IMR-90 (cell line): ENCODE data around the gene PACC1. TPM values are rescaled to one million over a fixed set of nuclear protein-coding genes. Genes with fewer than 3 reads are reported as not detected.
"Not testable (repeated sequence)": the region's sequence is repeated elsewhere in the genome, so short reads cannot be mapped to it uniquely, and the experiment has no call there.

Experiments
- ATAC-seq: fragments of 200-7000 bp; cut with Tn5 transposase; 2 replicates; pipeline ENCODE4 v1.9.1; 2020; ENCODE audit warnings: low read depth, mild to moderate bottlenecking, moderate library complexity
- BruUV-seq: library from RNA; stranded (reverse); fragments of 400-500 nt; replicated peaks from 2 replicates; lab custom pipeline; 2021; lab: Mats Ljungman, UMichigan
- CTCF ChIA-PET: fragments of 300-600 bp; formaldehyde crosslinking; extraction: SDS; loops from one replicate; lab custom pipeline; 2021; ENCODE audit warnings: antibody characterized with exemption; lab: Yijun Ruan, JAX
- POLR2A ChIA-PET: fragments of 300-600 bp; sonication (Branson Sonifier 250); formaldehyde crosslinking; loops from one replicate; lab custom pipeline; 2022; ENCODE audit warnings: antibody characterized with exemption; ENCODE audit not compliant: unreplicated experiment; lab: Charles Lee
- DNase-seq: peaks from one replicate; pipeline ENCODE4 v3.0.0; 2013
- H2AFZ ChIP-seq: replicated peaks from 2 replicates; pipeline ENCODE3; 2013; ENCODE audit warnings: low read length, mild to moderate bottlenecking; ENCODE audit not compliant: poor library complexity
- H2AK5ac ChIP-seq: 2 replicates; pipeline ENCODE4 v1.6.1; 2013; ENCODE audit warnings: low read depth, low read length, inconsistent platforms
- H2AK9ac ChIP-seq: replicated peaks from 2 replicates; pipeline ENCODE3; 2013; ENCODE audit warnings: mild to moderate bottlenecking, low read depth, low read length, moderate library complexity; ENCODE audit not compliant: poor library complexity
- H2BK120ac ChIP-seq: 2 replicates; pipeline ENCODE4 v1.6.1; 2013; ENCODE audit warnings: low read depth, low read length, inconsistent platforms
- H2BK15ac ChIP-seq: 3 replicates; pipeline ENCODE4 v1.6.1; 2013; ENCODE audit warnings: low read depth, low read length, inconsistent platforms
- H2BK20ac ChIP-seq: 2 replicates; pipeline ENCODE4 v1.6.1; 2013; ENCODE audit warnings: low read depth, mild to moderate bottlenecking, inconsistent platforms, low read length, moderate library complexity
- H2BK5ac ChIP-seq: 2 replicates; pipeline ENCODE4 v1.6.1; 2013; ENCODE audit warnings: mild to moderate bottlenecking, low read depth, low read length, inconsistent platforms; ENCODE audit not compliant: poor library complexity, severe bottlenecking
- H3K14ac ChIP-seq: replicated peaks from 2 replicates; pipeline ENCODE4 v1.6.1; 2013; ENCODE audit warnings: low read depth, low read length, inconsistent platforms
- H3K18ac ChIP-seq: 2 replicates; pipeline ENCODE4 v1.6.1; 2013; ENCODE audit warnings: low read depth, low read length, control low read depth
- H3K23ac ChIP-seq: 2 replicates; pipeline ENCODE4 v1.6.1; 2013; ENCODE audit warnings: low read depth, low read length, inconsistent platforms
- H3K27ac ChIP-seq: 2 replicates; pipeline ENCODE4 v1.5.1; 2013; ENCODE audit warnings: mild to moderate bottlenecking, control low read depth, low read length; ENCODE audit not compliant: insufficient read depth
- H3K27me3 ChIP-seq: 2 replicates; pipeline ENCODE4 v1.6.1; 2013; ENCODE audit warnings: low read length; ENCODE audit not compliant: control insufficient read depth, insufficient read depth
- H3K36me3 ChIP-seq: 2 replicates; pipeline ENCODE4 v1.6.1; 2013; ENCODE audit warnings: low read length, mixed read lengths; ENCODE audit not compliant: control insufficient read depth, insufficient read depth
- H3K4ac ChIP-seq: 2 replicates; pipeline ENCODE4 v1.6.1; 2013; ENCODE audit warnings: low read depth, low read length, inconsistent platforms
- H3K4me1 ChIP-seq: 2 replicates; pipeline ENCODE4 v1.6.1; 2013; ENCODE audit warnings: low read length, mixed read lengths; ENCODE audit not compliant: control insufficient read depth, insufficient read depth
- H3K4me2 ChIP-seq: 2 replicates; pipeline ENCODE4 v1.6.1; 2013; ENCODE audit warnings: low read depth, mild to moderate bottlenecking, control low read depth, low read length, moderate library complexity
- H3K4me3 ChIP-seq: 2 replicates; pipeline ENCODE4 v1.5.1; 2013; ENCODE audit warnings: low read depth, mild to moderate bottlenecking, control low read depth, low read length, moderate library complexity; ENCODE audit not compliant: insufficient read depth
- H3K56ac ChIP-seq: 2 replicates; pipeline ENCODE4 v1.6.1; 2013; ENCODE audit warnings: low read length, inconsistent platforms; ENCODE audit not compliant: insufficient read depth; ENCODE audit errors: extremely low read depth
- H3K79me1 ChIP-seq, 2 experiments: 2 replicates each; pipeline ENCODE4 v1.6.1; 2013; ENCODE audit warnings: low read length in 2 of 2, inconsistent platforms in 1 of 2, low read depth in 1 of 2
- H3K9ac ChIP-seq: 2 replicates; pipeline ENCODE4 v1.6.1; 2013; ENCODE audit warnings: low read depth, low read length, control low read depth
- H3K9me1 ChIP-seq: 2 replicates; pipeline ENCODE4 v1.6.1; 2013; ENCODE audit warnings: low read length, inconsistent platforms; ENCODE audit not compliant: insufficient read depth
- H3K9me3 ChIP-seq: 2 replicates; pipeline ENCODE4 v1.6.1; 2013; ENCODE audit warnings: low read length; ENCODE audit not compliant: control insufficient read depth, insufficient read depth
- H4K20me1 ChIP-seq: 2 replicates; pipeline ENCODE4 v1.6.1; 2013; ENCODE audit warnings: low read length, inconsistent platforms; ENCODE audit not compliant: insufficient read depth
- H4K5ac ChIP-seq: 2 replicates; pipeline ENCODE4 v1.6.1; 2013; ENCODE audit warnings: mild to moderate bottlenecking, low read depth, low read length, control low read depth
- H4K8ac ChIP-seq, 2 experiments: 2 replicates each; pipeline ENCODE4 v1.6.1; 2013; ENCODE audit warnings: low read depth in 2 of 2, low read length in 2 of 2, control low read depth in 1 of 2, inconsistent platforms in 1 of 2
- H4K91ac ChIP-seq: 2 replicates; pipeline ENCODE4 v1.6.1; 2013; ENCODE audit warnings: low read depth, low read length, inconsistent platforms; ENCODE audit not compliant: insufficient read depth
- CTCF ChIP-seq: conservative IDR thresholded peaks from 2 replicates; pipeline ENCODE4 v1.5.1; 2012; ENCODE audit warnings: mild to moderate bottlenecking, low read depth, low read length, improper control_type of control experiment
- ELK1 ChIP-seq: fragments of 150-350 bp; IDR thresholded peaks from 2 replicates; pipeline ENCODE4 v1.6.1; 2016; ENCODE audit warnings: low read depth, mild to moderate bottlenecking, low read length, moderate library complexity, borderline replicate concordance
- FOS ChIP-seq: fragments of 150-350 bp; IDR thresholded peaks from 2 replicates; pipeline ENCODE4 v1.6.1; 2016; ENCODE audit warnings: low read depth, low read length
- MXI1 ChIP-seq: IDR thresholded peaks from 2 replicates; pipeline ENCODE4 v1.6.1; 2012; ENCODE audit warnings: low read depth, mild to moderate bottlenecking, low read length, moderate library complexity, borderline replicate concordance
- WGBS, 2 experiments: methylation state at CpG; one replicate each; pipeline versions ENCODE4 v1.1.5 to v1.1.7; 2013; ENCODE audit warnings: missing lambda C conversion rate in 2 of 2; ENCODE audit not compliant: insufficient read length in 1 of 2; ENCODE audit errors: extremely low coverage in 2 of 2; 5-methylcytosine and 5-hydroxymethylcytosine counted together
- dilution Hi-C: fragments of 300-500 bp; cut with HindIII; formaldehyde crosslinking; loops from one replicate; pipeline ENCODE4 v1.14.3; 2018; ENCODE audit warnings: low sequenced_read_pairs; ENCODE audit not compliant: unreplicated experiment
- in situ Hi-C: fragments of 300-500 bp; cut with MboI; formaldehyde crosslinking; loops from 3 replicates; pipeline ENCODE4 v1.14.3; 2019; ENCODE audit warnings: low sequenced_read_pairs, inconsistent platforms, mixed read lengths
- intact Hi-C: fragments of 100-400 bp; cut with micrococcal nuclease; formaldehyde crosslinking; loops from 2 replicates; pipeline ENCODE4 v1.10.0; 2022
- polyA plus RNA-seq, 3 experiments: library from polyadenylated mRNA; depleted of rRNA; stranded (reverse); fragments of >200 nt; gene quantifications; 2 replicates each; pipeline ENCODE4 v1.2.3, GENCODE V29; 2012; ENCODE audit warnings: low replicate concordance in 1 of 3
- total RNA-seq: library from RNA; depleted of rRNA; stranded (reverse); fragments of >200 nt; gene quantifications from 2 replicates; pipeline ENCODE4 v1.2.3, GENCODE V29; 2012

PACC1 gene
- total and polyA plus RNA-seq, 2 of the 4 experiments (the other 2 are of a cell fraction): 8.6 to 13.4 TPM

GRCh38 chr1:212323066-212323465, 91.6 kb downstream of the PACC1 start:
- POLR2A ChIA-PET: no interaction called here
- Histone ChIP-seq H3K9me1 (no peaks in the 10 kb centered on the region), H3K4me3 (no peak overlapping the region), H3K27me3 (no peaks in the 10 kb centered on the region), H4K91ac (no peak overlapping the region), H4K20me1 (peaks cover 5% of the 10 kb centered on the region; the same call in 1 of the 2 replicates), H2BK5ac (no peak overlapping the region), H3K4ac (no peak overlapping the region), H3K56ac (no peak overlapping the region), H2AK5ac (no peak overlapping the region), H3K4me2 (no peak overlapping the region), H3K27ac (no peak overlapping the region), H3K36me3 (no peaks in the 10 kb centered on the region), H2BK15ac (no peak overlapping the region), H3K23ac (no peak overlapping the region), H3K9me3 (no peaks in the 10 kb centered on the region), H3K9ac (no peak overlapping the region), H4K8ac (no peak overlapping the region), H2BK120ac (no peak overlapping the region), H3K18ac (no peak overlapping the region), H3K4me1 (no peaks in the 10 kb centered on the region), H2AFZ (no peak overlapping the region), H2BK20ac (no peak overlapping the region), H4K5ac (no peak overlapping the region), H3K14ac (no peak overlapping the region), H2AK9ac (no peak overlapping the region), H3K79me1 (peaks cover 3 to 12% of the 10 kb centered on the region in 2 experiments; a peak in 3 of 4 replicates)
- dilution Hi-C loops: no loop called here
- no CpG with 5 or more reads among the region's 3 CpGs for WGBS, 2 experiments
- TF ChIP-seq MXI1: no peak
- no peak for TF ChIP-seq CTCF
- no peak for TF ChIP-seq ELK1
- TF ChIP-seq FOS: no peak
- no peak for ATAC-seq
- no peak for DNase-seq
- intact Hi-C loops: no loop called here
- BruUV-seq: no TSS peak
- in situ Hi-C loops: no loop called here
- CTCF ChIA-PET: no interaction called here

GRCh38 chr1:212321031-212321430, 93.7 kb downstream of the PACC1 start:
- H3K9ac ChIP-seq, H2AK9ac ChIP-seq, ATAC-seq, intact Hi-C loops, CTCF ChIA-PET, H3K18ac ChIP-seq, BruUV-seq, H3K9me3 ChIP-seq, H3K27me3 ChIP-seq, DNase-seq, H4K91ac ChIP-seq, H2BK120ac ChIP-seq, H3K14ac ChIP-seq, H2AK5ac ChIP-seq, POLR2A ChIA-PET, H3K4ac ChIP-seq, H4K8ac ChIP-seq, H3K27ac ChIP-seq, dilution Hi-C loops, in situ Hi-C loops, H4K20me1 ChIP-seq, H2BK20ac ChIP-seq, H3K36me3 ChIP-seq, H2BK5ac ChIP-seq, H3K4me2 ChIP-seq, H3K4me3 ChIP-seq, H3K56ac ChIP-seq, H4K5ac ChIP-seq, H3K9me1 ChIP-seq, H3K23ac ChIP-seq, H3K4me1 ChIP-seq, H2BK15ac ChIP-seq, H2AFZ ChIP-seq: not testable (repeated sequence)
- WGBS, 2 experiments: no CpG with 5 or more reads among the region's 34 CpGs
- H3K79me1 ChIP-seq: peaks cover 12 to 16% of the 10 kb centered on the region in 2 experiments; a peak in 3 of 4 replicates
